GM18858 (cell line): ENCODE data around the gene NACC2.

ENCODE experiments used
- ATAC-seq: cut with Tn5 transposase; IDR thresholded peaks from one replicate; pipeline ENCODE4 v1.9.1; 2021; ENCODE audit not compliant: unreplicated experiment

Gene NACC2

GRCh38 chr9:136059321-136059791 is 35.7 kb downstream of the NACC2 start:
- no peak for ATAC-seq

DNA sequence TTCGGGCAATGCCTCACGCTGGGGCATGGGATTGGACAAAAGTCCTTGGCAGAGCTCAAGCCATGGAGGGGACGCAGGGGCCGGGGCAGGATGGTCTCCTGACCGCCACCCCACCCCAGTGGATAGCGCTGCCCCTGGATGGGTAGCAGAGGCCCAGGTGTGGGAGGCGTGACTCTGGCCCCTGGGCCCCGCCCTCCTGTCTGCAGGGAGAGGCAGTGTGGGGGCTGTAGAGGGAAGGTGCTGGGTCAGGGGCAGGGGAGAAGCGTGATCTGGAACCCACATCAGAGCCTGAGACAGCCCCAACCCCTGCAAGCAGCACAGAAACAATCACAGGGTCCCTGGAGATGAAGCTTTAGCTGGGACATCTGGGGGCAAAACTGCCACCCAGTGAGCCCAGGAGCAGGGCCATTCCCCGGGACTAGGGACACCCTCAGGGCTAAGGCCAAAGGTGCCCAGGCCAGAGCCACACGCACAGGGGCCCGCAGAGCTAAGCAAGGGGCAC is 36.2 kb downstream of the NACC2 start:
- ATAC-seq = no peak

DNA sequence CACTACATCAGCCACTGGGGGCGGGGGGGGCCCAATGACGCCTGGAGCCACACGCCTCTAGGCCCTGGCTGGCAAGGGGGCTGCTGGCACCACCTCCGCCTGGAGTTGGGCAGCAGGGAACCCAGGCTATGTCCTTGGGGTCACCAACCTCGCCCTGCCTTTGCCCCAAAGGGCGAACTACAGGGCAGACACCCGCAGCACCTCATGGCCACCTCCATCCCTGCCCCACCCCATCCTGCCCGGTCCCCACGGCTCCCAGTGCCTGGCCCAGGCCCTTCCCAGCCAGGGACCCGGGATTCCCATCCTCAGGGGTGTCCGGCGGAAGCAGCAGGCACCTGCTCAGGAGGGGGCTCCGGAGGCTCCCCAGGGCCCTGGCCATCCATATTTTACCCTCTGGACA is 37.0 kb downstream of the NACC2 start:
- no peak for ATAC-seq

GRCh38 chr9:136057236-136058081 is 37.6 kb downstream of the NACC2 start:
- no peak for ATAC-seq

- ATAC-seq = no peak
Measured at GRCh38 chr9:136056546-136057235, 38.4 kb downstream of the NACC2 start.

DNA sequence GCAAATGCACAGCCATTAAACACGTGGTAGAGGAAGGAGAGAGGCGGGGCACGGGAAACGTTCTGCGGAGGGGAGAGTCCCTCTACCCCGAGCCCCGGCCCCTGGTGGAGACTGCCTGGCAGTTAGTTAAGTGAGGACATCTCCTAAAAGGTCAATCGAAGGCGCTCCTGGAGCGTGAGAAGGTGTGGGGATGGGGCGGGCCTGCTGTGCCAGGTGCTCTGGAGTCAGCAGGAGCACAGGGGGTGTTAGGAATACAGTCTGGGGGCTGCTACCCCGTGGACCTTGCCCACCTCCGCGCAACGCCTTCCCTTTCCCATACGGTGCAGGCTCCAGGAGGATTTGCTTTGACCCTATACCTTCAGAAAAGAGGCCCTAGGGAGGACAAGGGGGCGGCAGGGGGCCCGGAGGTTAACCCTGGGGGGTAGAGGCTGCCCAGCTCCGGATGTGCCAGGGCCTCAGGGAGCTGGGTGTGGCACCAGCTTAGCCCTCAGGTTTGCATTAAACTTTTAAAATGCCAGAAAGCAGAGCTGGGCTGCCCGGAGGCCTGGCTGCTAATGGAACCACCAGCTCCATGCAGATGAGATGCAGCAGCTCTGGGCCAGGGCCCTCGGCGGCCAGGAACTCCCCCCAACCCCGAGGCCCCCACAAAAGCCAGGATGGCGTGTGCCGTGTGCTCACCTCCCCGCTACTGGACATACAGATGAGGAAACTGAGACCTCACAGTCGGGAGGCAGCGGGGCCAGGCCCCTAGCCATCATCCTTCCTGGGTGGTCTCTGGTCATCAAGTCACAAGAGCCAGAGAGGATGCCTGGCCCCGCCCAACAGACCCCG is 39.2 kb downstream of the NACC2 start:
- ATAC-seq = no peak

GRCh38 chr9:136054798-136055714 is 40.0 kb downstream of the NACC2 start:
- no peak for ATAC-seq

DNA sequence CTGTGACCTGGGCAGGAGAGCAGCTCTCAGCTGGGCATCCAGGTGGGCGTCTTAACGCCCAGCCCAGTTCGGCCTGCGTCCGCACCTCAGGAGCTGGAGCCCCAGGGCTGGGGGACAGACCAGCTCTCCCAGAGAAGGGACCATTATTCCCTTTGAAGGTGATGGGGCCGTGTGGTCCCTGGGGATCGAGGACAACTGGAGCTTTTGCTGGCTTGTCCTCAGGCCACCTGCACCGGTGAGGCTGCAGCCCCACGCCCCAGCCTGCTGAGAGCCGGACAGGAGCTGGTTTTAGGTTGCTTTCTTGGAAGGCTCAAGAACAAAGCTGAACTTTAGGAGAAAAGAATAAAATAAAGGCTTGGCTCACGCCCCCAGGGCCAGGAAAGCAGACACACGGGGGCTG is 40.9 kb downstream of the NACC2 start:
- no peak for ATAC-seq

GRCh38 chr9:136053757-136054142 is 41.3 kb downstream of the NACC2 start:
- no peak for ATAC-seq

DNA sequence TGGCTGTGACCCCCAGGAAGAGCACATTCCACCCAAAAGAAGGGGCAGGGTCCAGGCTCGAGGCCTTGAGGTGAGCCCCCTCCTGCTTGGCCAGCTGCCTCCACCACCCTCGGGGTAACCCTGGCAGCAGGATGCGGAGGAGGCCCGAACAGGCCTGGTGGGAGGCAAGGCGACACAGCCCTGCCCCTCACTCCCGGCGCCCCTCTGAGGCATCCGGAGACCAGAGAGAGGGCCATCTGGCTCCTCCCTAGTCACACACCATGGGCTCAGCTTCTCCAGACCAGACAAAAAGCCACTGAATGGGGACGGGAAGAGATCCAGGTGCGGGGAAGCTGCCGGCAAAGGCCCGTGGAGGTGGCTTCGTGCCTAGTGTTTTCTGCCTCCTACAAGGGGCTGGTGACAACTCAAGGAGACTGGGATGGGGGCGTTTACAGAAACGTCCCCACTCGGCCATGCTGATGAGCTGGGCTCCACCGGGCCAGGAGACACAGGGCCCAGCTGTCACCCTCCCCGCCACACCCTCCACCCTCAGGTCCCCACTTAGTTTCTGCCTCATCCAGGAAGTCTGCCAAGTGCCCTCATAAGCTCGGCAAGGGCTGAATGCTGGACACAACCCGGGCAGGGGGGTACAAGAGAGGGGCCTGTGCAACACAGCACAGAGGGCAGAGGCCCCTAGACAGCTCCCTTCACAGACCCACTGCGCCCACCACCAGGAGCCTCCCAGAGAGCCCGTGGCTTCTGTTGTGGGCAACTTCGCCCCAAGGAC is 41.9 kb downstream of the NACC2 start:
- no peak for ATAC-seq

- ATAC-seq = no peak
Measured at GRCh38 chr9:136052472-136052880, 42.6 kb downstream of the NACC2 start.

- no peak for ATAC-seq
Measured at GRCh38 chr9:136051837-136052471, 43.1 kb downstream of the NACC2 start.

DNA sequence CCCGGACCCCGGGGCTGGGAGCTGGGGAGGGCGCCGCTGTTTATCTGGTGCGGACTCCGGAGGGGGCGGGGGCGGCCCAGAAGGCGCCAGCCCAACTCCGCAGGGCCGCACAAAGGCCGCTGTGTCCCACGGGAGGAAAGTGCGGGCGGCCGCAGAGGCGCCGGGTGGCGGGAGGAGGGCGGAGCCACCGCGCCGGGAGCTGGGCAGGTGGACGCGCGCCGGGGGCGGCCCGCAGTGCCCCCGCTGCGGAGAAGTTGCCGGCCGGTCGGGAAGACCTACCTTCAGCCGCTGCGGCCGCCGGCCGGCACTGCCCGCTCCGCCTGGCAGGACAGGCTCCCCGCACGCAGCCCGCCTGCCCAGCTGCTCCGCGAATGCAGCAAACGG is 43.6 kb downstream of the NACC2 start:
- ATAC-seq = no peak

DNA sequence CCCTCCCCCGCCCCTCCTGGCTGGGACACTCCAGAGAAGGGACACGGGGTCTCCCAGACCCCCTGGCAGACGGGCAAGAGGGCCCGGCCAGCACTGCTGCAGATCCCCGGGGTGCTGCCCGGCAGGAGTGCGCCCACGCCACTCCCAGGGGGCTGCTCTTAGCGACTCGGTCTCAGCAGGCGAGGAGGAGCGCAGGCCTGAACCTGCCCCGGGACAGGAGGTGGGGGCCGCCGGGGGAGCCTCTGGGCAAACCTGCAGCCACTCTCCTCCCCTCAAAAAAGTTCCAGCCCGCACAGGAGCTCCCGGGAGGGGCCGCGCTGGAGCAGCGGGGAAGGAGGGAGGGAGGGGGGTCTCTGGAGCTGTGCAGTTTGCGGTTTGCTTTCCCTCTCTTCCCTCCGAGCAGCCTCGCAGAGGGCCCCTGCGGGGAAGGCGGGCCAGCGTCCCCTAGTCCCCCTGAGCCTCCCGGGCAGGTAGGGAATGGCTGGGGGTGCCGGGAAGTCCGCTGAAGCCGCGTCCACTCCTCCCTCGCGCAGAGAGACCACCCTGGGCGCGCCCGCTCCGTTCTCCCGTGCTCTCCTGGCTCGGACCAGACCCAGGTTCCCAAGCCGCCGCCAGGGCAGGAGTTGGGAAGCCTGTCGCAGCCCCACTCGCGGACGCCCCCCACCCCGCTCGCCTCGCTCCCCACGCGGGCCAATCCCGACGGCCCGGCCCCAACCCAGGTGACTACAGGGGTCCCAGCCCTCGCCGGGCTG is 44.2 kb downstream of the NACC2 start:
- ATAC-seq = no peak

- ATAC-seq = no peak
Measured at GRCh38 chr9:136050266-136050700, 44.8 kb downstream of the NACC2 start.

DNA sequence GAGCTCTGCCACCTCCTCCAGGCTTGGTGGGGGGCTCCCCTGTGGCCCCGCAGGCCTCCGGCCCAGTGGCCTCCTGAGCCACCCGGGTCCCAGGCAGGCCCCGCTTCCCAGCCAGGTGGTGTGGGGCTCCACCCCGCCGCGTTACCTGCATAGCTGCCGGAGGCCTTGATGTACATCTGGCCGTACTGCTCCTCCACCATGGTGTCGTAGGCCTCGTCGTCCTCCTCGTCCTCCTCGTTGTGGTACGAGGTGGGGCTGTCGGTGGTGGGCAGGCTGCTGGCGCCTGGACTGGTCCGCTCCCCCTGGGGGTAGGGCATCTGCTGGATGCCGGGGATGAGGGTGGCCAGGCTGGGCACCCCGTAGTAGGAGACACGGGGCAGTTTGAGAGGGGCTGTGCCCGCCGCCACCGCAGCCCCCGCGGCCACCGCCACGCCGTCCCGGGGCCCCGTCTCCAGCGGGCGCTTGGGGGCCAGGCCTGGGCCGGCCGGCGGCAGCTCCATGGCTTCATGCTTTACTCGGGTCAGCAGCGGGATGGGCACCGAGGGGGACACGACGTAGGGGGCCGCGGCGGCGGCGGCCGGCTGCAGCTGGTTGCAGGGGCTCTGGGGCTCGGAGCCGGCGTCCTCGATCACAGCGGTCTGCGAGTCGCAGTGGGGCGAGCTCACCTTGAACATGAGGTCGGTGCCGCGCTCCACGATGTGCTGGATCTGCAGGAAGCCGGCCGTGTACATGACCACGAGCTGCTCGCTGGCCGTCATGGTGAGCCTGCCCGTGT is 45.4 kb downstream of the NACC2 start:
- ATAC-seq = no peak
